ENCODE results near the gene USH2A. TPM values are rescaled to one million over a fixed set of nuclear protein-coding genes. Genes with fewer than 3 reads are reported as not detected.
"Not testable (repeated sequence)": the region's sequence is repeated elsewhere in the genome, so short reads cannot be mapped to it uniquely, and the experiment has no call there.

USH2A gene
- polyA plus RNA-seq, 1 donor = 0.05 TPM

- DNase-seq = no peak
Measured at GRCh38 chr1:216044538-216044937, 378.7 kb downstream of the USH2A start.

- no peak for DNase-seq
Measured at GRCh38 chr1:216034506-216034905, 388.7 kb downstream of the USH2A start.

GRCh38 chr1:216032961-216033614 lies 390.2 kb downstream of the USH2A start:
- DNase-seq = no peak

- no peak for DNase-seq
Measured at GRCh38 chr1:216032284-216032683, 391.0 kb downstream of the USH2A start.

- DNase-seq = no peak
Measured at GRCh38 chr1:216028631-216029030, 394.6 kb downstream of the USH2A start.

- no peak for DNase-seq
Measured at GRCh38 chr1:216024546-216024945, 398.7 kb downstream of the USH2A start.

- DNase-seq = no peak
Measured at GRCh38 chr1:216020743-216021345, 402.4 kb downstream of the USH2A start.

- DNase-seq = no peak
Measured at GRCh38 chr1:216015116-216015515, 408.1 kb downstream of the USH2A start.

GRCh38 chr1:216014086-216014485 lies 409.2 kb downstream of the USH2A start:
- DNase-seq = no peak

- DNase-seq = not testable (repeated sequence)
Measured at GRCh38 chr1:216009456-216009855, 413.8 kb downstream of the USH2A start.

- DNase-seq = no peak
Measured at GRCh38 chr1:216005916-216006315, 417.3 kb downstream of the USH2A start.

GRCh38 chr1:215992620-215993019 lies 430.6 kb downstream of the USH2A start:
- DNase-seq = peak; percentile 24

- no peak for DNase-seq
Measured at GRCh38 chr1:215987092-215987875, 436.0 kb downstream of the USH2A start.

GRCh38 chr1:215986401-215986800 lies 436.8 kb downstream of the USH2A start:
- DNase-seq = no peak

- no peak for DNase-seq
Measured at GRCh38 chr1:215983680-215984079, 439.6 kb downstream of the USH2A start.

GRCh38 chr1:215971793-215972441 lies 451.3 kb downstream of the USH2A start:
- DNase-seq = no peak

- DNase-seq = no peak
Measured at GRCh38 chr1:215970406-215970805, 452.8 kb downstream of the USH2A start.

GRCh38 chr1:215963621-215964020 lies 459.6 kb downstream of the USH2A start:
- no peak for DNase-seq

- DNase-seq = no peak
Measured at GRCh38 chr1:215963040-215963439, 460.2 kb downstream of the USH2A start.

GRCh38 chr1:215958841-215959240 lies 464.4 kb downstream of the USH2A start:
- no peak for DNase-seq

GRCh38 chr1:215957663-215958062 lies 465.6 kb downstream of the USH2A start:
- DNase-seq = no peak

- DNase-seq = no peak
Measured at GRCh38 chr1:215932558-215932957, 490.7 kb downstream of the USH2A start.

- DNase-seq = no peak
Measured at GRCh38 chr1:215926670-215927069, 496.6 kb downstream of the USH2A start.
